ENCODE data around the gene JAKMIP1.

- TF ChIP-seq, protein P1, sequence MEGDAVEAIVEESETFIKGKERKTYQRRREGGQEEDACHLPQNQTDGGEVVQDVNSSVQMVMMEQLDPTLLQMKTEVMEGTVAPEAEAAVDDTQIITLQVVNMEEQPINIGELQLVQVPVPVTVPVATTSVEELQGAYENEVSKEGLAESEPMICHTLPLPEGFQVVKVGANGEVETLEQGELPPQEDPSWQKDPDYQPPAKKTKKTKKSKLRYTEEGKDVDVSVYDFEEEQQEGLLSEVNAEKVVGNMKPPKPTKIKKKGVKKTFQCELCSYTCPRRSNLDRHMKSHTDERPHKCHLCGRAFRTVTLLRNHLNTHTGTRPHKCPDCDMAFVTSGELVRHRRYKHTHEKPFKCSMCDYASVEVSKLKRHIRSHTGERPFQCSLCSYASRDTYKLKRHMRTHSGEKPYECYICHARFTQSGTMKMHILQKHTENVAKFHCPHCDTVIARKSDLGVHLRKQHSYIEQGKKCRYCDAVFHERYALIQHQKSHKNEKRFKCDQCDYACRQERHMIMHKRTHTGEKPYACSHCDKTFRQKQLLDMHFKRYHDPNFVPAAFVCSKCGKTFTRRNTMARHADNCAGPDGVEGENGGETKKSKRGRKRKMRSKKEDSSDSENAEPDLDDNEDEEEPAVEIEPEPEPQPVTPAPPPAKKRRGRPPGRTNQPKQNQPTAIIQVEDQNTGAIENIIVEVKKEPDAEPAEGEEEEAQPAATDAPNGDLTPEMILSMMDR (conservative IDR thresholded peaks at IDR 0.05) = no peak
- TF ChIP-seq EZH2 (IDR thresholded peaks at IDR 0.05; ENCODE audit: low read depth) = no peak
Measured at GRCh38 chr4:6017800-6018199, 182.5 kb downstream of the JAKMIP1 start.

Data from PC-9 (cell line).